HG02571 (cell line): ENCODE measurements around the gene NRDE2.
"Not testable (repeated sequence)": the region's sequence is repeated elsewhere in the genome, so short reads cannot be mapped to it uniquely, and the experiment has no call there.

Source experiments
- ATAC-seq: cut with Tn5 transposase; IDR thresholded peaks from one replicate; pipeline ENCODE4 v1.9.1; 2021; ENCODE audit warnings: mild to moderate bottlenecking, moderate library complexity; ENCODE audit not compliant: unreplicated experiment

Gene NRDE2

GRCh38 chr14:90275458-90275814 lies 56.3 kb downstream of the NRDE2 start:
- no peak for ATAC-seq

GRCh38 chr14:90274808-90275457 lies 56.8 kb downstream of the NRDE2 start:
- no peak for ATAC-seq

GRCh38 chr14:90274019-90274418 lies 57.7 kb downstream of the NRDE2 start:
- ATAC-seq = no peak

GRCh38 chr14:90273532-90273931 lies 58.2 kb downstream of the NRDE2 start:
- no peak for ATAC-seq

- ATAC-seq = no peak
These were observed 59.2 kb downstream of the NRDE2 start for GRCh38 chr14:90272523-90272922.

- ATAC-seq = no peak
These were observed 63.3 kb downstream of the NRDE2 start for GRCh38 chr14:90268420-90268819.

GRCh38 chr14:90266441-90267154 lies 65.1 kb downstream of the NRDE2 start:
- ATAC-seq = no peak

- peak; percentile 63 for ATAC-seq
These were observed 67.8 kb downstream of the NRDE2 start for GRCh38 chr14:90263748-90264449.

- peak; percentile 92 for ATAC-seq
These were observed 75.2 kb downstream of the NRDE2 start, which contains the start of gene PSMC1 for GRCh38 chr14:90256354-90257131. TSS of gene PSMC1 (plus strand) at chr14:90256553. CDS start at chr14:90256598, 45 bp downstream.

GRCh38 chr14:90255871-90256270 lies 75.9 kb downstream of the NRDE2 start:
- no peak for ATAC-seq

GRCh38 chr14:90253826-90254225 lies 77.9 kb downstream of the NRDE2 start:
- ATAC-seq = no peak

- no peak for ATAC-seq
These were observed 83.1 kb downstream of the NRDE2 start for GRCh38 chr14:90248594-90248993.

GRCh38 chr14:90247441-90247840 lies 84.3 kb downstream of the NRDE2 start:
- ATAC-seq = not testable (repeated sequence)

GRCh38 chr14:90246936-90247335 lies 84.8 kb downstream of the NRDE2 start:
- ATAC-seq = no peak

- no peak for ATAC-seq
These were observed 89.3 kb downstream of the NRDE2 start for GRCh38 chr14:90242444-90242843.

- ATAC-seq = no peak
These were observed 92.6 kb downstream of the NRDE2 start for GRCh38 chr14:90239139-90239538.

GRCh38 chr14:90235179-90235976 lies 96.4 kb downstream of the NRDE2 start:
- no peak for ATAC-seq

GRCh38 chr14:90229942-90230341 lies 101.8 kb downstream of the NRDE2 start:
- ATAC-seq = not testable (repeated sequence)

- no peak for ATAC-seq
These were observed 103.3 kb downstream of the NRDE2 start for GRCh38 chr14:90228478-90228877.
